HepG2 (cell line): ENCODE measurements around the gene PSAP. TPM values are rescaled to one million over a fixed set of nuclear protein-coding genes. Genes with fewer than 3 reads are reported as not detected.

Experiments used
- ATF1 ChIP-seq: IDR thresholded peaks from 2 replicates; pipeline ENCODE4 v1.6.1; 2016; ENCODE audit warnings: mild to moderate bottlenecking, control low read depth
- ELF1 ChIP-seq: sonication (generic); formaldehyde crosslinking; IDR thresholded peaks from 2 replicates; pipeline ENCODE4 v1.4.0; 2020; ENCODE audit warnings: missing genetic modification reagents
- HBP1 ChIP-seq: IDR thresholded peaks from 2 replicates; pipeline ENCODE4 v1.6.1; 2016; ENCODE audit warnings: low read depth, control low read depth
- MEIS2 ChIP-seq: sonication (generic); formaldehyde crosslinking; IDR thresholded peaks from 2 replicates; pipeline ENCODE4 v1.9.0; 2021; ENCODE audit warnings: mild to moderate bottlenecking, missing genetic modification reagents
- MYNN ChIP-seq: sonication (generic); formaldehyde crosslinking; IDR thresholded peaks from 2 replicates; pipeline ENCODE4 v1.4.0; 2020; ENCODE audit warnings: mild to moderate bottlenecking, low read depth, missing genetic modification reagents
- NR2F1 ChIP-seq, 2 experiments: fragments of 450-650 bp in 1 of 2; formaldehyde crosslinking in 1 of 2; IDR thresholded peaks; 2 replicates each; pipeline versions ENCODE4 v1.5.0 to v1.6.1; 2016 to 2020; ENCODE audit warnings: mild to moderate bottlenecking in 1 of 2, missing compliant biosample characterization in 1 of 2, missing genetic modification reagents in 1 of 2, moderate library complexity in 1 of 2
- RCOR2 ChIP-seq: IDR thresholded peaks from 2 replicates; pipeline ENCODE4 v1.6.1; 2016; ENCODE audit warnings: missing biosample characterization, missing genetic modification reagents
- SRSF4 ChIP-seq: fragments of 200-400 bp; formaldehyde crosslinking; IDR thresholded peaks from one replicate; pipeline ENCODE4 v1.6.1; 2018; ENCODE audit warnings: mild to moderate bottlenecking, low read depth, low read length, moderate library complexity; ENCODE audit not compliant: poor library complexity, severe bottlenecking
- TFE3 ChIP-seq: IDR thresholded peaks from 2 replicates; pipeline ENCODE4 v1.6.1; 2016
- U2AF1 ChIP-seq: fragments of 200-400 bp; formaldehyde crosslinking; optimal IDR thresholded peaks from 2 replicates; pipeline ENCODE3; 2017; ENCODE audit warnings: mild to moderate bottlenecking, low read depth, low read length
- ZBTB26 ChIP-seq: IDR thresholded peaks from 2 replicates; pipeline ENCODE4 v1.6.1; 2016; ENCODE audit warnings: missing compliant biosample characterization, missing genetic modification reagents, borderline replicate concordance
- ZNF121 ChIP-seq: sonication (generic); formaldehyde crosslinking; IDR thresholded peaks from 2 replicates; pipeline ENCODE4 v1.5.0; 2020; ENCODE audit warnings: mild to moderate bottlenecking, missing genetic modification reagents
- ZNF326 ChIP-seq: sonication (generic); formaldehyde crosslinking; IDR thresholded peaks from 2 replicates; pipeline ENCODE4 v1.4.0; 2020; ENCODE audit warnings: missing genetic modification reagents, borderline replicate concordance
- ZNF704 ChIP-seq: sonication (generic); formaldehyde crosslinking; IDR thresholded peaks from 2 replicates; pipeline ENCODE4 v1.8.1; 2023; ENCODE audit warnings: mild to moderate bottlenecking, inconsistent platforms, moderate library complexity, missing genetic modification reagents, borderline replicate concordance
- ZNF747 ChIP-seq: sonication (generic); formaldehyde crosslinking; IDR thresholded peaks from 2 replicates; pipeline ENCODE4 v1.8.1; 2023; ENCODE audit warnings: missing genetic modification reagents, mild to moderate bottlenecking, borderline replicate concordance
- polyA plus RNA-seq, 8 experiments: library from polyadenylated mRNA; depleted of rRNA in 3 of 8; stranded (reverse) in 7 of 8; unstranded in 1 of 8; fragments of >200 nt; fragmentation: Illumina TruSeq in 4 of 8; extraction: Trizol in 4 of 8; gene quantifications; 2 replicates each; pipeline versions ENCODE4 v1.2.1 to v1.2.3, GENCODE V29; 2011 to 2016; ENCODE audit warnings: low read depth in 4 of 8, missing spikeins in 1 of 8, mixed read lengths in 1 of 8; ENCODE audit not compliant: insufficient read depth in 1 of 8
- total RNA-seq, 5 experiments: library from RNA; depleted of rRNA; stranded (reverse); fragments of >200 nt; fragmentation: Illumina TruSeq; extraction: Trizol; gene quantifications; 2 replicates each; pipeline ENCODE4 v1.2.3, GENCODE V29; 2016; ENCODE audit warnings: low read depth in 1 of 5

PSAP gene
- total and polyA plus RNA-seq, 2 of the 13 experiments (the other 11 are each of a cell fraction or from before 2014, with no cell fraction given), result 323 to 643 TPM

- TF ChIP-seq MEIS2 (no peak), HBP1 (CRISPR knock-in tag) (no peak), U2AF1 (no peak), ZNF326 (CRISPR knock-in tag) (no peak), ATF1 (no peak), TFE3 (CRISPR knock-in tag) (no peak), MYNN (no peak), ZNF704 (CRISPR knock-in tag) (no peak), ELF1 (no peak), NR2F1 (CRISPR knock-in tag; IDR thresholded peaks at IDR 0.05) (no peak), ZNF747 (CRISPR knock-in tag) (no peak), ZBTB26 (CRISPR knock-in tag) (no peak), SRSF4 (no peak), RCOR2 (no peak), ZNF121 (CRISPR knock-in tag) (no peak)
Measured at GRCh38 chr10:71829171-71829570, 21.9 kb downstream of the PSAP start (continued).
